Measurements from ENCODE around the gene RANBP1. TPM values are rescaled to one million over a fixed set of nuclear protein-coding genes. Genes with fewer than 3 reads are reported as not detected.

Gene RANBP1
- polyA plus RNA-seq, 1 of the 3 experiments (the other 2 are of a cell fraction): 502 TPM

- no peak for TF ChIP-seq CTCF (IDR thresholded peaks at IDR 0.05)
- TF ChIP-seq FOXM1 (IDR thresholded peaks at IDR 0.05; ENCODE audit: low read depth): no peak
- no peak for TF ChIP-seq EP300 (IDR thresholded peaks at IDR 0.05; ENCODE audit: borderline replicate concordance in 1 of 2, low read depth in 1 of 2, low read length in 1 of 2)
- TF ChIP-seq, protein P1, sequence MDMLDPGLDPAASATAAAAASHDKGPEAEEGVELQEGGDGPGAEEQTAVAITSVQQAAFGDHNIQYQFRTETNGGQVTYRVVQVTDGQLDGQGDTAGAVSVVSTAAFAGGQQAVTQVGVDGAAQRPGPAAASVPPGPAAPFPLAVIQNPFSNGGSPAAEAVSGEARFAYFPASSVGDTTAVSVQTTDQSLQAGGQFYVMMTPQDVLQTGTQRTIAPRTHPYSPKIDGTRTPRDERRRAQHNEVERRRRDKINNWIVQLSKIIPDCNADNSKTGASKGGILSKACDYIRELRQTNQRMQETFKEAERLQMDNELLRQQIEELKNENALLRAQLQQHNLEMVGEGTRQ (IDR thresholded peaks at IDR 0.05; ENCODE audit: borderline replicate concordance, low read depth, low read length): no peak
- no peak for TF ChIP-seq NFIC (IDR thresholded peaks at IDR 0.05; ENCODE audit: borderline replicate concordance)
- no peak for TF ChIP-seq GATA2 (CRISPR knock-in tag; IDR thresholded peaks at IDR 0.05)
- no peak for TF ChIP-seq MXI1 (IDR thresholded peaks at IDR 0.05; ENCODE audit: low read depth, low read length)
These were observed 27.1 kb downstream of the RANBP1 start (continued) for GRCh38 chr22:20142711-20143621.

GRCh38 chr22:20143883-20144665, 28.2 kb downstream of the RANBP1 start:
- TF ChIP-seq, protein P2, sequence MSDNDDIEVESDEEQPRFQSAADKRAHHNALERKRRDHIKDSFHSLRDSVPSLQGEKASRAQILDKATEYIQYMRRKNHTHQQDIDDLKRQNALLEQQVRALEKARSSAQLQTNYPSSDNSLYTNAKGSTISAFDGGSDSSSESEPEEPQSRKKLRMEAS (IDR thresholded peaks at IDR 0.05; ENCODE audit: low read depth): no peak
- TF ChIP-seq, protein P3, sequence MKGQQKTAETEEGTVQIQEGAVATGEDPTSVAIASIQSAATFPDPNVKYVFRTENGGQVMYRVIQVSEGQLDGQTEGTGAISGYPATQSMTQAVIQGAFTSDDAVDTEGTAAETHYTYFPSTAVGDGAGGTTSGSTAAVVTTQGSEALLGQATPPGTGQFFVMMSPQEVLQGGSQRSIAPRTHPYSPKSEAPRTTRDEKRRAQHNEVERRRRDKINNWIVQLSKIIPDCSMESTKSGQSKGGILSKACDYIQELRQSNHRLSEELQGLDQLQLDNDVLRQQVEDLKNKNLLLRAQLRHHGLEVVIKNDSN (IDR thresholded peaks at IDR 0.05; ENCODE audit: borderline replicate concordance, low read depth): no peak
- TF ChIP-seq RAD21 (IDR thresholded peaks at IDR 0.05; ENCODE audit: low read length): no peak
- no peak overlapping the region for H3K4me2 ChIP-seq
- H3F3A ChIP-seq (replicated peaks; ENCODE audit: insufficient read depth): no peaks in the 10 kb centered on the region
- peaks cover 0 to 19% of the 10 kb centered on the region in 2 experiments; a peak in 1 of 4 replicates for H3K4me1 ChIP-seq (ENCODE audit: control insufficient read depth in 1 of 2, insufficient read depth in 2 of 2, low read depth in 1 of 2, low read length in 1 of 2)
- WGBS (ENCODE audit: low lambda C conversion rate): 100% methylated on average over 6 of the region's 19 CpGs
- H3K9me2 ChIP-seq: no peaks in the 10 kb centered on the region
- no peaks in the 10 kb centered on the region for H3K27me3 ChIP-seq (ENCODE audit: insufficient read depth)
- peaks cover 9% of the 10 kb centered on the region; the same call in 1 of the 2 replicates for H3K79me2 ChIP-seq (ENCODE audit: insufficient read depth)
- H4K20me1 ChIP-seq (ENCODE audit: insufficient read depth): peaks cover 11% of the 10 kb centered on the region
- ChIA-PET CTCF (interaction anchor here (1.1 kb wide), 1 partner anchor 10 kb away, joined by 7 read pairs; no protein-coding TSS in a partner anchor), POLR2A (no interaction called here)
- no peak overlapping the region for H3K9ac ChIP-seq
- H3K9me3 ChIP-seq: no peaks in the 10 kb centered on the region
- H3K27ac ChIP-seq (ENCODE audit: low read depth in 2 of 2, low read length in 1 of 2): no peak overlapping the region
- peaks cover 0 to 15% of the 10 kb centered on the region in 2 experiments for H3K36me3 ChIP-seq (replicated peaks in 1 of 2; ENCODE audit: control insufficient read depth in 1 of 2, insufficient read depth in 2 of 2, low read length in 1 of 2)
- H2AFZ ChIP-seq (ENCODE audit: low read depth): no peak overlapping the region
- no peak for DNase-seq
- H3K4me3 ChIP-seq (ENCODE audit: low read depth in 2 of 2, low read length in 1 of 2): no peak overlapping the region

Measured in SK-N-SH (cell line).